GM19397 (cell line): ENCODE measurements around the gene PLK3.
"Not testable (repeated sequence)": the region's sequence is repeated elsewhere in the genome, so short reads cannot be mapped to it uniquely, and the experiment has no call there.

ENCODE experiments used
- ATAC-seq: cut with Tn5 transposase; IDR thresholded peaks from one replicate; pipeline ENCODE4 v1.9.1; 2021; ENCODE audit warnings: mild to moderate bottlenecking, moderate library complexity; ENCODE audit not compliant: unreplicated experiment

The PLK3 gene

DNA sequence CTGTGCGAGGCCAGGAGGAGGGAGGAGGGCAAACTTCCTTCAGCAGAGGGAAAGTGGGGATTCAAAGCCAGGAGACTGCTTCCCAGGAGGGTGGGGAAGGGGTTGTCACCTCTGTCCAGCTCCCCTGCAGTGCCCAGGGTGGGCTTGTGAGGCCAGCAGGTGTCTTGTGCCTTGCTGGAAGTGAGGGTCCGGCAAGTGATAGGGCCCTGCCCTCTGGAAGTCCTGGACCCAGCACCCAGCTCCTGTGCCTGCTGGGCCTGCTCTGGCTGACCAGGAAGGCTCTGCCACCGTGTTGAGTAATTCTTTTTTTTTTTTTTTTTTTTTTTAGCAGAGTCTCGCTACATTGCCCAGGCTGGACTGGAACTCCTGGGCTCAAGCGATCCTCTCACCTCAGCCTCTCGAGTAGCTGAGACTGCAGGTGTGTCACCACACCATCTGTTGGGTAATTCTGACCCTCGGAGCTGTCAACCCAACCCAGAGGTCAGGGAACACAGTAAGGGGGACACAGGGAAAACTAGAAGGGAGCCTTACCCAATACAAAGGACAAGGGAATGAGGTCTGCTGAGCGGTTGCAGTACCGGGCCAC lies 13.2 kb upstream of the PLK3 start:
- ATAC-seq: no peak

DNA sequence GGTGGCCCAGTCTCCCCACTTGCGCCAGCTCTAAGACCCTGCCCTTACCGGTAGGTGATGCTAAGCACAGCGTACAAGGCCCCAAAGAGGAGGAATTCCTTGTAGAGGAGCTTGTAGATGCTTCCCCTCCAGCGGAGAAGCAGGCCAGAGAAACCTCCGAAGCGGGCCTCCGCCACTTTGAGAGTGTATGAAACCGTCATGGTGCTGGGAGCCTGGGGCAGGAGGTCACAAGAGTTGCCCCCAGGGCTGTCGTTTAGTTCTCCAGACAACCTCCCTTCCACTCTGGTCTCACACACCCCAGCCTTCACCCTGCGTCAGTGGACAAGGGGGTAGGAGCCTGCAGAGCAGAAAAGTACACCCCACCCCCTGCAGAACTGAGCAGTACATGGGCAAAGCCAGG lies 12.7 kb upstream of the PLK3 start:
- ATAC-seq: no peak

DNA sequence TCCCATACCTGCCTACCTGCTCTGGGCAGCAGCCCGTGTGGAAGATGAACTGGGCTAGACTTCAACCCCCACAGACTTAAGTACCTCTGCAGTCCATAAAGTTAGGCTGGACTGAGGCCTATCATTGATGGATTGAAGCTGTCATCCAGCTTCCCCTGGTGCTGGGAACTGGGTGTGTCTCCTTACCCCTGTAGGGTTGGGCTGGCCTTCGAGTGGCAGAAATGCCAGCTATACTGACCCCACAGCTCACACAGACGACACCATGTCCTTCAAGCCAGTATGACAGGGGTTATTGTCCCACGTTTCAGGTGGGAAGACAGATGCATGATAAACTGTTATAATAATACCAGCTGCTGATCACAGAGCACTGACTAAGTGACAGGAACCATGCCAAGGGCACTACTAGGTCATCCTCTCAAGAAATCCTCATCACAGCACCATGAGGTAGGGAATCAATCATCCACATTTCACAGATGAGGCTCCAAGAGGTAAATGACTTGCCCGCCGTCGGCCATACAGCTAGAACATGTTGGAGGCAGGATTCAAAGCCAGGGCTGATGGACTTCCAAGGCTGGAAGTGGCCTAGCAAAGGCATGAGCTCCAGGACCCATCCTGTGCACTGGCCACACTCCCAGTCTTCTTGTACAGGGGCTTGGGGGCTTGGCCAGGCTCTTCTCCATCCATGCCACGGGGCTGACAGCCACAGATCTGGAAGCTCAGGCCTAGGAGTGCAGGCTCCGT lies 11.9 kb upstream of the PLK3 start, which contains the start of gene BEST4:
Gene BEST4, minus strand, starts transcription at position 51 of the 741 bp plus-strand sequence. CDS start 465 bp downstream, outside the sequence.
- ATAC-seq: no peak

DNA sequence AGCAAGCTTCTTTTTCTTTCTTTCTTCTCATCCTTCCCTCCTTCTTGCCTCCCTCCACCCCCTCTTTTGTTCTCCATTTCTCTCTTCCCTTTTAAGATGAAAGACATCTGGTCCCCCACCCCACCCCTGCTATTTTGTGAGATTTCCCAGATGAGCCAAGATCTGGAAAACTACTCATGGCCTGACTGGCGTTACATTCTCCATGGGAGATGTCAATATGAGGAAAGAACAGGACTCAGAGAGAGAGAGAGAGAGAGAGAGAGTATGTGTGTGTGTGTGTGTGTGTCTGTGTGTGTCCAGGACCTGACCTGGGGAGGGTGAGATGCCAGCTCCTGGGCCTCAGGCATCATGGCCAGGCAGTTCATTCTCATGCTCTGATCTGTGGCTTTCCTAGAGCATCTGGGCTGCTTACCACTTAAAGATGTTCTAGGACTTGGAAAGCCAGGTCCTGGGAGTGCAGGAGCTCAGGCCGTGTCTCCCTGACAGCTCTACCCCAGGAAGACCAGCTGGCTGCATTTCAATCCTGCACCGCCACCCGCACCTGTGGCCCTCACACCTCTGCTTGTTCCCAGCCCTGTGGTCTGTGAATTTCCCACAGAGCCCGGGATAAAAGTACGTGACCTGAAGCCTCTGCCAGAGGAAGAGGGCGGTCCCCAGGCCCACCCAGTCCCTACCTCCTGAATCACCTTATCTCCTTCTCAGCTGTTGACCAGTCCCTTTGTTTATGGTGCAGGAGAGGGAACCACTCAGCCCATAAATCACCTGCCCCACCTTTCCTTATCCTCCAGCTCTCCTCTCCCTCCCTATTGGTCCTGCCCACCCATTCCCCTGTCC lies 9.0 kb upstream of the PLK3 start:
- ATAC-seq: no peak

DNA sequence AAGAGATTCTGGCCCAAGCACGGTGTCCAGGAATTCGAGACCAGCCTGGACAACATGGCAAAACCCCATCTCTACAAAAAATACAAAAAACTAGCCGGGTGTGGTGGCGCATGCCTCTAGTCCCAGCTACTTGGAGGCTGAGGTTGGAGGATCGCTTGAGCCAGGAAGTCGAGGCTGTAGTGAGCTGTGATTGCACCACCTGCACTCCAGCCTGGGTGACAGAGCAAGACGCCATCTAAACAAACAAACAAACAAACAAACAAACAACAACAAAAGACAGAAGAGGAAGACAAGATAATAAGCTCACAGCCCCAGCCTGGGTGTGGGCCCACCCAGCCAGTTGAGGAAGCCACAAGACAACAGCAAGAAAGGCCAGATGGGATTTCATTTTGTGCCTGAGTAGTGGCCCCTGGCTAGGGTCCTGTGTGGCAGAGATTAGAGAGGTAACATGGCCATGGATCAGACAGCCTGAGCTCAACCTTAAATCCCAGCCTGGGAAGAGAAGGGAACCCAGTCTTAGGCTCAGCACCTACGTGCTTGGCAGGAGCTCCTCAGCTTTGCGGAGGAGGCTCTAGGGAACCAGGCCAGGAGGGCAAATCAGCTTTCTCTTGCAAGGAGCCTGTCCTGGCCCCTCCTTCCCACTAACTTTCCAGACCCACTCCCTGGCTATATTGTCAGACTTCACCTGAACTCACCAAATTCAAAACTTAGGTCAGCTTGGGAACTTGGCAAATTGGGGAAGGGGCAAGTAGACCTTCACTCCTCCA lies 7.3 kb upstream of the PLK3 start:
- ATAC-seq: no peak

DNA sequence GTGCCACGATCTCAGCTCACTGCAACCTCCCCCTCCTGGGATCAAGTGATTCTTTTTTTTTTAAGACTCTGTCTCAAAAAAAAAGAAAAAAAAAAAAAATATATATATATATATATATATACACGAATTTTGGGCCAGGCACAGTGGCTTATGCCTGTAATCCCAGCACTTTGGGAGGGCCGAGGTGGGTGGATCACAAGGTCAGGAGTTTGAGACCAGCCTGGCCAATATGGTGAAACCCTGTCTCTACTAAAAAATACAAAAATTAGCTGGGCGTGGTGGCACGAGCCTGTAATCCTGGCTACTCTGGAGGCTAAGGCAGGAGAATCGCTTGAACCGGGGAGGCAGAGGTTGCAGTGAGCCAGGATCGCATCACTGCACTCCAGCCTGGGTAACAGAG lies 2.3 kb upstream of the PLK3 start:
- not testable (repeated sequence) for ATAC-seq

DNA sequence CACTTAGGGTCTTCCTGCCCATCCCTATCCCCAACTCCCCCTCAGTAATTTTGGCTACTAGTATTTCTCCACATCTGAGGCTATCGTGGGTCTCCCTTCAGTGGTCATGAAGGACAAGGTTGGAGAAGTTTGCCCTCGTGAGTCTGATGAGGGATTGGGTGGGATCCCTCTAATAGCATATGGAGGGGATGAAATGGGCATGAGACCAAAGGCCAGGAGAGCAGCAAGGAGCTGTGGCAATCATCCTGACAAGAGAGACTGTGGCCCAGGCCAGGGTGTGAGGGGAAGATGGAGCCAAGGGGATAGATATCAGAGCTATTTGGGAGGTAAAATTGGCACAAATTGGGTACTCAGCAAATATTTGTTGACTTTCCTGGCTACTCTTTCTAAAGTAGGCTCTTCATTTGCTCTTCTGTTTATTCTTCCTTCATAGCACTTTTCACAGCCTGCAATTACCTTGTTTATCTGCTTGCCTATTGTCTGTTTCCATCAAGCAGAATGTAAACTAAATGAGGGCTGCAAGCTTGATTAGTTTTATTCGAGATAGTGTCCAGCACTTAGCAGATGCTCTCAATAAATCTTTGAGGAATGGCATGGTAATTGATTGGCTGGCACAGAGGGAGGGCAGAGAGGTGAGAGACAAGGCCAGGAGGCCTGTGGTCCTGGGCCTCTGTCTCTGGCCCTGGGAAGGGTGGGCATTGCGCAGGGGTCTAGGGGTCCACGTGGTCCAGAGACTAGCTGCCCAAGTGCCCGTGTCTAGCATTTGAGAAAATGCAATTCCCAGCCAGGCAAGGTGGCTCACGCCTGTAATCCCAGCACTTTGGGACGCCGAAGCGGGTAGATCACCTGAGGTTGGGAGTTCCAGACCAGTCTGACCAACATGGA lies 1.5 kb upstream of the PLK3 start:
- no peak for ATAC-seq

DNA sequence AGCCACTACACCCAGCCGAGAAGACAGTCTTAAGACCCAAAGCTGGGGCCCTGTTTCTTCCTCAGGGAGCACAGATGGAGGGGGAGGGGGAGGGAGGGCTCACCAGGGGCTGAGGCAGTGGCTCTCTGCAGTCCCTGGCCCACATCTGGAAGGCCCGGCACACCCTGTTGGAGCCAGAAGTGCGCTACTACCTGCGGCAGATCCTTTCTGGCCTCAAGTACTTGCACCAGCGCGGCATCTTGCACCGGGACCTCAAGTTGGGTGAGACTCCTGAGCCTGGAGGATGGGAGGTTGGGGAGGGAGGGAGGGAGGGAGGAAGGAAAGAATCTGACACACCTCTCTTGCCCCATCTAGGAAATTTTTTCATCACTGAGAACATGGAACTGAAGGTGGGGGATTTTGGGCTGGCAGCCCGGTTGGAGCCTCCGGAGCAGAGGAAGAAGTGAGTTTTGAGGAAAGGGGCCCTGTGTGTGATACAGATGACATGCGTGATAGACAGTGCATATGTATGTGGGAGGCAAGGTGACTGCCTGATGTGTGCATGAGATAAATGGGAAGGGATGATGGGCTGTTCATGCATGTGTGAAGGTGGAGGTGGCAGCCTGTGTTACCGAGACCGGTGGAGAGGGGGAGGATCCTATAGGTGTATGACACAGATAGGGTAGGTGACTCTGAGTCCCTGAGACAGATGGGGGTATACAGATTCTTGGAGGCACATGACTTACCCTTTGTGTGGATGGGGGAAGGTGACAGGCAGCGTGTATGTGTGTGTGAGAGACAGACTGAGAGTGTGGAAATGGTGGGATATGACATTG lies 1.5 kb downstream of the PLK3 start:
- no peak for ATAC-seq

DNA sequence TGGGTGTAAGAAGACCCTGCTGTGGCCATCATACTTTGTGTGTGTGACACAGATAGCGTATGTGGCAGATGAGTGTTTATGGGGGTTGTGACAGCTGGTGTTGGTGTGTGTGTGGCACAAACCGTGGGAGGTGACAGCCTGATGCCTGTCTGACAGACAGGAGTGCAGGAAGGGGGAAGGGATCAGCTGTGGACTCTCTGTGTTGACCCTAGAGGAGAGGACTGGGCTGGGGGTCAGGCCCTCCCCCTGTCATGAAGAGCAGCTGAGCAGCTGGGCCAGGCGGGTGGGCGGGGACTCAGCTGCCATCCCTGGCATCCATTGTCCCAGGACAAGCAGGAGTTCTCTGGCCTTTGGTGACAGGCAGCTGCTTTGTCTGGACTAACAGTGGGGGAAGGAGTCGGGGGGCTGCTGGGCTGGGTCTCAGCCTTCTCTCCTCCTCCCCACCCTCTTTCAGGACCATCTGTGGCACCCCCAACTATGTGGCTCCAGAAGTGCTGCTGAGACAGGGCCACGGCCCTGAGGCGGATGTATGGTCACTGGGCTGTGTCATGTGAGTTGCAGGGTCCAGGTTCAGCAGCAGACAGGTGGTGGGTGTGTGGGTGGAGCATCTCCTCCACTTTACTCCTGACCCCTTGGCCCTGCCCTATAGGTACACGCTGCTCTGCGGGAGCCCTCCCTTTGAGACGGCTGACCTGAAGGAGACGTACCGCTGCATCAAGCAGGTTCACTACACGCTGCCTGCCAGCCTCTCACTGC lies 2.3 kb downstream of the PLK3 start:
- no peak for ATAC-seq

DNA sequence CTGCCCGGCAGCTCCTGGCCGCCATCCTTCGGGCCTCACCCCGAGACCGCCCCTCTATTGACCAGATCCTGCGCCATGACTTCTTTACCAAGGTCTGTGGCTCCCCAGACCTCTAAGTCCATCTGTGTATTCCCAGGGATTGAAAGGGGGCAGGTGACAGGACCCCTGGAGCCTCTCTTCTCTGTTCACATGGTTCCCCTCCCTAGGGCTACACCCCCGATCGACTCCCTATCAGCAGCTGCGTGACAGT lies 2.8 kb downstream of the PLK3 start:
- no peak for ATAC-seq

DNA sequence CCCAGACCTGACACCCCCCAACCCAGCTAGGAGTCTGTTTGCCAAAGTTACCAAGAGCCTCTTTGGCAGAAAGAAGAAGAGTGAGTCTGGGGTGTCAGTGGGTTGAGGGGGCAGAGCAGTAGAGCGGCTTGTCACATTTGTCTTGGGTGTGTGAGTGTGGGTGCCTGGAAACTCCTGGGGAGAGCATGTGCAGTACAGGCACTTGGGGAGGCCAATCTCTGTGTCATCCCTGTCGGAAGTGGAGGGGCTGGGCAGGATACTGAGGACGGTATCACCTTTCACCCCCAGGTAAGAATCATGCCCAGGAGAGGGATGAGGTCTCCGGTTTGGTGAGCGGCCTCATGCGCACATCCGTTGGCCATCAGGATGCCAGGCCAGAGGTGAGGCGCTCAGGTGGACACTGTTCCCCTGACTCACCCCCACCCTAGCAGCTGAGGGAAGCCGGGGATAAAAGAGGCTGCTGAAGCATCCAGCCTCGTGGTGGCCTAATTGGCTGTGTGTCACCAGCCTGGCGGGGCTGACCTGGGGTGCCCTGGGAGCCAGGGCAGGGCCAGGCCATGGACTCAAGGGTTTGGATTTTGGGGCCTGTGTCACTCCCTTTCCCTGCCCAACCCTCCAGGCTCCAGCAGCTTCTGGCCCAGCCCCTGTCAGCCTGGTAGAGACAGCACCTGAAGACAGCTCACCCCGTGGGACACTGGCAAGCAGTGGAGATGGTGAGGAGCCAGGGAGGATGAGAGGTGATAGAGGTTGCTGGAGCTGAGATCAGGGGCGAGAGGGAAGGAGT lies 3.3 kb downstream of the PLK3 start:
- no peak for ATAC-seq

DNA sequence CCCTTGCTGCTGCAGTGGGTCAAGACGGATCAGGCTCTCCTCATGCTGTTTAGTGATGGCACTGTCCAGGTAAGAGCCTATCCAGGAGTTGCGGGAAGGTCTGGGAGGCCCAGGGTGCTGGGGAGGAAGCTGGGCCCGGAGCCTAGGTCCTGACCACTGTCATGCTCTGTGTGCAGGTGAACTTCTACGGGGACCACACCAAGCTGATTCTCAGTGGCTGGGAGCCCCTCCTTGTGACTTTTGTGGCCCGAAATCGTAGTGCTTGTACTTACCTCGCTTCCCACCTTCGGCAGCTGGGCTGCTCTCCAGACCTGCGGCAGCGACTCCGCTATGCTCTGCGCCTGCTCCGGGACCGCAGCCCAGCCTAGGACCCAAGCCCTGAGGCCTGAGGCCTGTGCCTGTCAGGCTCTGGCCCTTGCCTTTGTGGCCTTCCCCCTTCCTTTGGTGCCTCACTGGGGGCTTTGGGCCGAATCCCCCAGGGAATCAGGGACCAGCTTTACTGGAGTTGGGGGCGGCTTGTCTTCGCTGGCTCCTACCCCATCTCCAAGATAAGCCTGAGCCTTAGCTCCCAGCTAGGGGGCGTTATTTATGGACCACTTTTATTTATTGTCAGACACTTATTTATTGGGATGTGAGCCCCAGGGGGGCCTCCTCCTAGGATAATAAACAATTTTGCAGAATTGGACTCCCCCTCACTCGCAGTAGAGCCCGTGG lies 5.3 kb downstream of the PLK3 start:
- no peak for ATAC-seq

DNA sequence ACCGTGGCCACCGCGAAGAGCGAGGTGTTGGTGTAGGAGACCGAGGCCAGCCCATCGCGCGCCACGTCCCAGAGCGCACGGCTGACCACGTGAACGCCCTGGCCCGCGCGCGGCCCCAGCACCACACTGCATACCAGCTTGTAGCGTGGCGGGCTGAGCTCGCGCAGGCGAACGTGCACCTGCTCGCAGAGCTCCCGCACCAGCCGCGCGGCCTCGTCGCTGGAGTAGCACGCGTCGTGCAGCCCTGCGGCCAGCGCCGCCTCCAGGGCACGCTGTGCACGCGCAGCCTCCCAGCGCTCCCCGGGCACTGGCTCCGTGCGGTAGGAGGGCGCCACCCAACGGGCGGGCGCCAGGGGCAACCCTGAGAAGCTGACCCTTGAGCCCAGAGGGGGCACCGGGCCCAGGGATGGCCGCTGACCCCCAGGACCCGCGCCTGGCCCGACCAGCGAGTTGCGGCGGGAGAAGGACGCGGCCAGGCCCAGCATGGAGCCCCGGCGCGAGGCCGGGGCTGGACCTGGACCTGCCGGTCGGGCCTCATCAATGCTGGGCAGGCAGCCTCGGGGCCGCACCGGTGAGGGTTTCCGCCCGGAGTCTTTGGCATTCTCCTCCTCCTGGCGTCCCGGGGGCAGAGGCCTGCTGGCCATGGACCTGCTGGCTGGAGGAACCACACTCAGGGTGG lies 6.0 kb downstream of the PLK3 start:
- ATAC-seq: no peak

DNA sequence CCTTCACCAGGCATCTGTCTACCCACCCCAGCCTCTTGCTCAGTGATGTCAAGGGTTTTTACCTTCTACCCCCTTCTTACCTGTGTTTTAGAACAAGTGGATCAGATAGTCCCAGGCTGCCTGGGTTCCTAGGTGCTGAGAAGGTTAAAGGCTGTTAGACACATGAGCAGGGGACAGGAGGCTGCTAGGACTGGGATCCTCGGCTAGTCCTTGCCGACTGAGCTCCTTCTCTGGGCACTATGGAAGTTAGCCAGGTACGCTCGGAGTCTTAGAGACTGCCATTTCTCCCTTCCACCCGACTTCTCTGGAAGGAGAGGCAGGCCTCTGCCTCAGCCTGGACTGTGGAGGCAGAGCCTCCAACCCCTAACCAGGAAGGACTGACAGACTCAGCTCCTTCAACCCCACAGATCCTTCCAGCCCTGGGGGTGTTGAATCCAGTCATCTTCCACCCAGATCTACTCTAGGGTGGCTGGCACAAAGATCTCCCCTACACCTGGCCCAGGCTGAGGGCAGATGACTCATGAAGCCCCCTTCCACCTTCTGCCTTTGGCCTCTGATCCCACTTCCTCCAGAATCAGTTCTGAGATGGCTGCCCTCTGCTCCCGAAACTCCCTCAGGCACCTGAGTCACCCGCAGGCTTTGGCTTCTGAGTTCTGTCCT lies 6.7 kb downstream of the PLK3 start, which contains the start of gene DYNLT4:
Gene DYNLT4, minus strand, starts transcription at position 648 of the 660 bp plus-strand sequence. CDS start 683 bp downstream, outside the sequence.
- no peak for ATAC-seq

DNA sequence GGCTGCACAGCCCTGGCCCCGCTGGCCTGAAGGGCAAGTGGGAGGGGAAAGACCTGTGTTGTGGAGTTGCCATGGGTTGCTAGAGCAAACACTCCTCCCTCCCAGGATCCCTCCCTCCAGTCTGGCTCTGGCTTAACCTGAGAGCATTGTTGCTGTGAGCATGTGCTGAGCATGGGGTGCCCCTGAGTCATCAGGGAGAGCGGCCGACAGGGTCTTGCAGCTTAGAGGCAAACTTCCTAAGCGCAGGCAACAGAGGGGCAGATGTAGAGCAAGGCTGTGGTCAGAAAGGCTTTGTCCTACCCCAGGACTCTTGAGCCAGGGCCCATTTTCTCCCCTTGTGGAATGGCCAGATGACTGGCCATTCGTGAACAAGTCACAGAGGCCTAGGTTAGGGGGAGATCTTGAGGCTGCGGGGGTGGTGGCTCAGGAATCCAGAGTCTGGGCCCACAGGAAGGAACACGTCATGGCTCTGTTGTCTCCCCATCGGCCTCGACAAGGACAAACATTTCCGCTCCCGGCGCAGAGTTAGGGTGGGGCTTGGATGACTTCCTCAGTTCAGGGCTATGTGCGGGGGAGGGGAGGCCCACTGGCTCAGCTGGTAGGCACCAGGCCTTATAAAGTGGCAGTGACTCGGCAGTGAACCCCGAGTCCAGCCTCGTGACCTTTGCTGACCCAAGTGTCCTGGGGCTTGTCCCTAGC lies 7.3 kb downstream of the PLK3 start:
- ATAC-seq: no peak
